IMR-90 (cell line): ENCODE results near the gene NDUFB5.

Source experiments
- CEBPB ChIP-seq: IDR thresholded peaks from 2 replicates; pipeline ENCODE4 v1.6.1; 2012; ENCODE audit warnings: low read depth, low read length, improper control_type of control experiment
- MAFK ChIP-seq: IDR thresholded peaks from 2 replicates; pipeline ENCODE4 v1.6.1; 2012; ENCODE audit warnings: low read depth, low read length, improper control_type of control experiment
- MAZ ChIP-seq: IDR thresholded peaks from 2 replicates; pipeline ENCODE4 v1.6.1; 2012; ENCODE audit warnings: low read depth, mild to moderate bottlenecking, low read length, improper control_type of control experiment, moderate library complexity, borderline replicate concordance
- POLR2A ChIP-seq: IDR thresholded peaks from 2 replicates; pipeline ENCODE4 v1.6.1; 2012; ENCODE audit warnings: mild to moderate bottlenecking, low read depth, low read length
- RAD21 ChIP-seq: IDR thresholded peaks from 2 replicates; pipeline ENCODE4 v1.6.1; 2012; ENCODE audit warnings: low read length, improper control_type of control experiment
- RCOR1 ChIP-seq: IDR thresholded peaks from 2 replicates; pipeline ENCODE4 v1.6.1; 2012; ENCODE audit warnings: mild to moderate bottlenecking, low read length, improper control_type of control experiment; ENCODE audit not compliant: insufficient replicate concordance
- SMC3 ChIP-seq: fragments of 150-350 bp; IDR thresholded peaks from 2 replicates; pipeline ENCODE4 v1.6.1; 2016; ENCODE audit warnings: low read depth, mild to moderate bottlenecking, antibody characterized with exemption, low read length, moderate library complexity
- USF2 ChIP-seq: fragments of 150-350 bp; IDR thresholded peaks from 2 replicates; pipeline ENCODE4 v1.6.1; 2017; ENCODE audit warnings: mild to moderate bottlenecking, antibody characterized with exemption, low read length, low read depth
- TF ChIP-seq, protein P1 (sequence below): conservative IDR thresholded peaks from 2 replicates; pipeline ENCODE4 v1.5.1; 2012; ENCODE audit warnings: mild to moderate bottlenecking, low read depth, low read length, improper control_type of control experiment

GRCh38 chr3:179655236-179655635, 50.6 kb downstream of the NDUFB5 start:
- TF ChIP-seq POLR2A: no peak
- TF ChIP-seq MAZ: no peak
- TF ChIP-seq RAD21: no peak
- TF ChIP-seq, protein P1, sequence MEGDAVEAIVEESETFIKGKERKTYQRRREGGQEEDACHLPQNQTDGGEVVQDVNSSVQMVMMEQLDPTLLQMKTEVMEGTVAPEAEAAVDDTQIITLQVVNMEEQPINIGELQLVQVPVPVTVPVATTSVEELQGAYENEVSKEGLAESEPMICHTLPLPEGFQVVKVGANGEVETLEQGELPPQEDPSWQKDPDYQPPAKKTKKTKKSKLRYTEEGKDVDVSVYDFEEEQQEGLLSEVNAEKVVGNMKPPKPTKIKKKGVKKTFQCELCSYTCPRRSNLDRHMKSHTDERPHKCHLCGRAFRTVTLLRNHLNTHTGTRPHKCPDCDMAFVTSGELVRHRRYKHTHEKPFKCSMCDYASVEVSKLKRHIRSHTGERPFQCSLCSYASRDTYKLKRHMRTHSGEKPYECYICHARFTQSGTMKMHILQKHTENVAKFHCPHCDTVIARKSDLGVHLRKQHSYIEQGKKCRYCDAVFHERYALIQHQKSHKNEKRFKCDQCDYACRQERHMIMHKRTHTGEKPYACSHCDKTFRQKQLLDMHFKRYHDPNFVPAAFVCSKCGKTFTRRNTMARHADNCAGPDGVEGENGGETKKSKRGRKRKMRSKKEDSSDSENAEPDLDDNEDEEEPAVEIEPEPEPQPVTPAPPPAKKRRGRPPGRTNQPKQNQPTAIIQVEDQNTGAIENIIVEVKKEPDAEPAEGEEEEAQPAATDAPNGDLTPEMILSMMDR: no peak
- no peak for TF ChIP-seq SMC3
- no peak for TF ChIP-seq RCOR1
- no peak for TF ChIP-seq USF2
- no peak for TF ChIP-seq MAFK
- no peak for TF ChIP-seq CEBPB
